ENCODE measurements around the gene SLC35E1.
"Not testable (repeated sequence)": the region's sequence is repeated elsewhere in the genome, so short reads cannot be mapped to it uniquely, and the experiment has no call there.

The SLC35E1 gene

GRCh38 chr19:16554776-16555175, 17.4 kb downstream of the SLC35E1 start:
- in situ Hi-C loops (cut with MboI; ENCODE audit: low sequenced_read_pairs): no loop called here

GRCh38 chr19:16551902-16552301, 20.3 kb downstream of the SLC35E1 start:
- in situ Hi-C loops (cut with MboI; ENCODE audit: low sequenced_read_pairs): not testable (repeated sequence)

- in situ Hi-C loops (cut with MboI; ENCODE audit: low sequenced_read_pairs): no loop called here
These were observed 23.3 kb downstream of the SLC35E1 start for GRCh38 chr19:16548956-16549355.

- in situ Hi-C loops (cut with MboI; ENCODE audit: low sequenced_read_pairs): no loop called here
These were observed 27.6 kb downstream of the SLC35E1 start for GRCh38 chr19:16544473-16545231.

- in situ Hi-C loops (cut with MboI; ENCODE audit: low sequenced_read_pairs): not testable (repeated sequence)
These were observed 28.5 kb downstream of the SLC35E1 start for GRCh38 chr19:16543734-16544133.

GRCh38 chr19:16542910-16543472, 29.2 kb downstream of the SLC35E1 start:
- in situ Hi-C loops (cut with MboI; ENCODE audit: low sequenced_read_pairs): no loop called here

GRCh38 chr19:16542045-16542909, 29.9 kb downstream of the SLC35E1 start, which contains the start of gene CHERP:
Gene CHERP, minus strand, starts transcription at chr19:16542437. Its CDS starts 59 bp downstream, at chr19:16542378.
- in situ Hi-C loops (cut with MboI; ENCODE audit: low sequenced_read_pairs): no loop called here

- in situ Hi-C loops (cut with MboI; ENCODE audit: low sequenced_read_pairs): no loop called here
These were observed 30.6 kb downstream of the SLC35E1 start for GRCh38 chr19:16541526-16542044.

GRCh38 chr19:16540948-16541347, 31.3 kb downstream of the SLC35E1 start:
- in situ Hi-C loops (cut with MboI; ENCODE audit: low sequenced_read_pairs): no loop called here

- in situ Hi-C loops (cut with MboI; ENCODE audit: low sequenced_read_pairs): no loop called here
These were observed 35.1 kb downstream of the SLC35E1 start for GRCh38 chr19:16537111-16537510.

GRCh38 chr19:16536130-16536529, 36.1 kb downstream of the SLC35E1 start:
- in situ Hi-C loops (cut with MboI; ENCODE audit: low sequenced_read_pairs): no loop called here

GRCh38 chr19:16535381-16535780, 36.8 kb downstream of the SLC35E1 start:
- in situ Hi-C loops (cut with MboI; ENCODE audit: low sequenced_read_pairs): no loop called here

GRCh38 chr19:16532440-16533234, 39.6 kb downstream of the SLC35E1 start:
- in situ Hi-C loops (cut with MboI; ENCODE audit: low sequenced_read_pairs): no loop called here

GRCh38 chr19:16531380-16531669, 40.9 kb downstream of the SLC35E1 start:
- in situ Hi-C loops (cut with MboI; ENCODE audit: low sequenced_read_pairs): no loop called here

GRCh38 chr19:16530540-16531379, 41.5 kb downstream of the SLC35E1 start:
- in situ Hi-C loops (cut with MboI; ENCODE audit: low sequenced_read_pairs): no loop called here

GRCh38 chr19:16529466-16530144, 42.6 kb downstream of the SLC35E1 start:
- in situ Hi-C loops (cut with MboI; ENCODE audit: low sequenced_read_pairs): no loop called here

GRCh38 chr19:16527971-16528521, 44.2 kb downstream of the SLC35E1 start:
- in situ Hi-C loops (cut with MboI; ENCODE audit: low sequenced_read_pairs): no loop called here

GRCh38 chr19:16527334-16527935, 44.8 kb downstream of the SLC35E1 start:
- in situ Hi-C loops (cut with MboI; ENCODE audit: low sequenced_read_pairs): no loop called here

All from HL-60/S4 (cell line).